GM06990 (cell line): ENCODE data around the gene PCMT1.

Source experiments
- DNase-seq: peaks from one replicate; pipeline ENCODE4 v3.0.0-alpha.2; 2011; ENCODE audit not compliant: insufficient read length; ENCODE audit errors: extremely low read depth
- H3K27me3 ChIP-seq: replicated peaks from 2 replicates; pipeline ENCODE4 v1.6.0; 2011; ENCODE audit warnings: low read length; ENCODE audit not compliant: control insufficient read depth, insufficient read depth
- H3K36me3 ChIP-seq: 2 replicates; pipeline ENCODE4 v1.5.1; 2011; ENCODE audit warnings: low read length; ENCODE audit not compliant: control insufficient read depth, insufficient read depth
- H3K4me3 ChIP-seq: replicated peaks from 2 replicates; pipeline ENCODE4 v1.5.1; 2011; ENCODE audit warnings: low read depth, mild to moderate bottlenecking, control low read depth, low read length
- CTCF ChIP-seq: IDR thresholded peaks from 2 replicates; pipeline ENCODE4 v1.5.1; 2011; ENCODE audit warnings: low read length, control low read depth, mild to moderate bottlenecking, inconsistent platforms; ENCODE audit not compliant: insufficient read depth, poor library complexity, severe bottlenecking

The PCMT1 gene

GRCh38 chr6:149855040-149855654, 105.6 kb downstream of the PCMT1 start:
- Histone ChIP-seq H3K4me3 (no peak overlapping the region), H3K36me3 (no peaks in the 10 kb centered on the region), H3K27me3 (no peaks in the 10 kb centered on the region; the same call in 1 of the 2 replicates)
- no peak for DNase-seq
- no peak for TF ChIP-seq CTCF

GRCh38 chr6:149855741-149856140, 106.2 kb downstream of the PCMT1 start:
- no peak for TF ChIP-seq CTCF
- DNase-seq: no peak
- H3K27me3 ChIP-seq: no peaks in the 10 kb centered on the region; the same call in 1 of the 2 replicates
- H3K36me3 ChIP-seq: no peaks in the 10 kb centered on the region
- no peak overlapping the region for H3K4me3 ChIP-seq

GRCh38 chr6:149856256-149856994, 106.9 kb downstream of the PCMT1 start:
- H3K4me3 ChIP-seq: no peak overlapping the region
- no peak for TF ChIP-seq CTCF
- DNase-seq: no peak
- no peaks in the 10 kb centered on the region for H3K36me3 ChIP-seq
- no peaks in the 10 kb centered on the region; the same call in 1 of the 2 replicates for H3K27me3 ChIP-seq

- H3K4me3 ChIP-seq: no peak overlapping the region
- no peak for TF ChIP-seq CTCF
- H3K27me3 ChIP-seq: peaks cover 2% of the 10 kb centered on the region; the same call in 1 of the 2 replicates
- no peak for DNase-seq
- no peaks in the 10 kb centered on the region for H3K36me3 ChIP-seq
These were observed 108.0 kb downstream of the PCMT1 start for GRCh38 chr6:149857541-149857940.

- no peak for DNase-seq
- Histone ChIP-seq H3K4me3 (no peak overlapping the region), H3K36me3 (no peaks in the 10 kb centered on the region), H3K27me3 (peaks cover 2% of the 10 kb centered on the region; the same call in 1 of the 2 replicates)
- no peak for TF ChIP-seq CTCF
These were observed 109.8 kb downstream of the PCMT1 start for GRCh38 chr6:149859368-149859767.

- no peak for DNase-seq
- Histone ChIP-seq H3K4me3 (no peak overlapping the region), H3K27me3 (peaks cover 2% of the 10 kb centered on the region; the same call in 1 of the 2 replicates), H3K36me3 (no peaks in the 10 kb centered on the region)
- TF ChIP-seq CTCF: no peak
These were observed 110.4 kb downstream of the PCMT1 start for GRCh38 chr6:149859938-149860337.
